Heart left ventricle (tissue), 16 donors: ENCODE results near the gene DYRK2. TPM values are rescaled to one million over a fixed set of nuclear protein-coding genes. Genes with fewer than 3 reads are reported as not detected.
"Not testable (repeated sequence)": the region's sequence is repeated elsewhere in the genome, so short reads cannot be mapped to it uniquely, and the experiment has no call there.

Source experiments
- ATAC-seq, 4 donors: fragments of 200-7000 bp; cut with Tn5 transposase; one replicate each; pipeline ENCODE4 v1.9.1; 2020 to 2022; ENCODE audit warnings: moderate library complexity in 4 of 4, mild to moderate bottlenecking in 3 of 4, moderate number of reproducible peaks in 1 of 4
- DNase-seq, 5 donors: peaks; one replicate each; pipeline ENCODE4 v3.0.0-alpha.2; 2020
- H3K27ac ChIP-seq, 12 donors: fragments of 200-600 bp; sonication (generic) in 4 of 12; one replicate each; pipeline versions ENCODE4 v1.5.0 to v1.8.0; 2016 to 2022; ENCODE audit warnings: mild to moderate bottlenecking in 2 of 12
- H3K27me3 ChIP-seq, 9 donors: fragments of 200-600 bp; sonication (generic) in 2 of 9; one replicate each; pipeline versions ENCODE4 v1.5.1 to v1.8.0; 2016 to 2022; ENCODE audit warnings: mild to moderate bottlenecking in 3 of 9
- H3K36me3 ChIP-seq, 9 donors: fragments of 200-600 bp; sonication (generic) in 2 of 9; one replicate each; pipeline versions ENCODE4 v1.5.0 to v1.8.0; 2018 to 2022; ENCODE audit warnings: mild to moderate bottlenecking in 2 of 9
- H3K4me1 ChIP-seq, 12 donors: fragments of 200-600 bp; sonication (generic) in 4 of 12; one replicate each; pipeline versions ENCODE4 v1.5.0 to v1.8.0; 2016 to 2022; ENCODE audit warnings: mild to moderate bottlenecking in 3 of 12
- H3K4me3 ChIP-seq, 12 donors: fragments of 200-600 bp; sonication (generic) in 4 of 12; one replicate each; pipeline versions ENCODE4 v1.5.0 to v1.8.0; 2017 to 2022; ENCODE audit warnings: mild to moderate bottlenecking in 9 of 12, moderate library complexity in 4 of 12
- H3K9me3 ChIP-seq, 12 donors: fragments of 200-600 bp; sonication (generic) in 4 of 12; one replicate each; pipeline versions ENCODE4 v1.5.0 to v1.8.0; 2016 to 2022; ENCODE audit warnings: mild to moderate bottlenecking in 1 of 12
- POLR2A ChIP-seq, 2 donors: fragments of 450-650 bp; IDR thresholded peaks; one replicate each; pipeline ENCODE4 v1.6.1; 2017; ENCODE audit warnings: antibody characterized with exemption in 2 of 2, mild to moderate bottlenecking in 2 of 2, moderate library complexity in 2 of 2
- WGBS, 4 donors: extraction: QIAGEN DNeasy Blood & Tissue Kit in 2 of 4; methylation state at CpG; one replicate each; pipeline versions ENCODE4 v1.1.5 to v1.1.7; 2013 to 2018; 5-methylcytosine and 5-hydroxymethylcytosine counted together
- intact Hi-C, 10 donors: fragments of 100-400 bp; cut with DNase I; formaldehyde crosslinking; loops; one replicate each; pipeline versions ENCODE4 v1.11.1 to v1.14.2; 2022
- polyA plus RNA-seq, 2 donors: library from polyadenylated mRNA; stranded (reverse); fragments of 200-250 nt; gene quantifications; one replicate each; pipeline ENCODE4 v1.2.3, GENCODE V29; 2013
- total RNA-seq, 9 donors: library from RNA; depleted of rRNA in 2 of 9; stranded (reverse); fragments of >200 nt in 2 of 9; fragmentation: NEBNext Ultra II Directional in 3 of 9; extraction: Animal tissue kit (Norgen Biotek cat#: 25700) in 3 of 9; gene quantifications; one replicate each; pipeline versions ENCODE4 v1.1.0 to v1.2.4, GENCODE V29; 2016 to 2023
- TF ChIP-seq, protein P1 (sequence below), 12 donors: fragments of 200-600 bp; sonication (generic) in 4 of 12; IDR thresholded peaks; one replicate each; pipeline versions ENCODE4 v1.5.0 to v1.8.0; 2018 to 2022; ENCODE audit warnings: antibody characterized with exemption in 12 of 12, mild to moderate bottlenecking in 5 of 12
- donor health status: ischemic (EF 13 %, LVEDD 7.1; RV severe dilation, severe dysfunction).
- donor health status: healthy with polysubstance abuse.
- donor health status: DM: no; HTN: yes; CAD: no.
- donor health status: DM: no; HTN: no; CAD: no.
- donor health status: ischemic (EF 25% LVEDD 6.9; RV normal size, moderate dysfunction).
- donor health status: ischemic (EF 25% LVEDD 5.7; RV mildly dilated, moderate dysfunction).
- donor health status: healthy.
- donor health status: DM: yes; HTN: yes; CAD: no.
- donor health status: ischemic (EF 35%, LVEDD 5.7; RV mildly dilated, moderate dysfunction).
- donor health status: nonischemic (EF 11% LVEDD 7.7; RV severe dilation, severe dysfunction).
- donor health status: DM: yes; HTN: yes; CAD: no.
- donor health status: PGD.
- donor health status: ischemic (EF 29% LVEDD 5.4; RV normal size, mild dysfunction).
- donor health status: nonischemic (EF 23%, LVEDD 6.1; RV moderate dilation, normal function).

Gene DYRK2
- total and polyA plus RNA-seq, 11 donors, result 7.8 to 62.9 (median 37.8) TPM

DNA sequence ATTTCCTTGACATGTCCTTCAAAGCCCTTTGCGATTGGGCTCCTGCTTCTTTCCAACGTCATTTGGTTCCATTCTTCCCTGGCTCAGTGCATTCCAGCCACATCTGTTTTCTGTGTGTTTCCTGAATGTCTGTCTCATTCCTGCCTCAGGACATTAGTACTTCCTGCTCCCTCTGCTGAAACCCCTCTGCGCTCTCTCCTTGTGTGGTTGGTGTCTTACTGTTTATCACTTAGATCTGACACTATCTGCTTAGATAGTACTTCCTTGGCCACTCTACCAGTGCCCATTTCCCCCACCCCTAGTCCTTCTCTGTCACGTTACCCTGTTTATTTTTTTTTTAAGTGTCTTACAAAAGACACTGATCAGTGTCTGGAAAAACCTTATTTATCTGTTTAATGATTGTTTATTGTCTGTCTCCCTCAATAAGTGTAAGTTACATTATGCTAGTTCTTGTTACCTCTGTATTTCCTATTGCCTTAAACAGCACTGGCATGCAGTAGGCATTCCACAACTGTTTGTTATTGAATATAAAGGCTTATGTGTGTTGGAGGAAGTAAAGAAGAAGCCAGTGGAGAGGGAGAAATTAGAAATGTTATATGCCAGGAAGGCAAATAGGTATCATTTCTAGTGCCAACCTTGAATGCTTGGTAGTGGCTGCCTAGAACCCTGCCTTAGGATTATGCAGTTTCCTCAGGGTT, 21.5 kb downstream of the DYRK2 start:
- Histone ChIP-seq H3K4me1 (peaks cover 5 to 64% (median 42%) of the 10 kb centered on the region in 12 donors), H3K27me3 (no peaks in the 10 kb centered on the region), H3K36me3 (peaks cover 0 to 6% (median 0%) of the 10 kb centered on the region in 9 donors), H3K27ac (no peak overlapping the region), H3K4me3 (no peak overlapping the region), H3K9me3 (peaks cover 0 to 10% (median 0%) of the 10 kb centered on the region in 12 donors)
- ATAC-seq (no peak), DNase-seq (no peak)
- intact Hi-C loops, result loop anchor here in 2 of 10 donors (10.0 kb wide), 3 partner anchors 55 to 315 kb away; no protein-coding TSS in a partner anchor
- 66 to 75% (median 70%) methylated on average over 4 of the region's 4 CpGs for WGBS, 4 donors
- TF ChIP-seq POLR2A (IDR thresholded peaks at IDR 0.05), result no peak
- TF ChIP-seq, protein P1, sequence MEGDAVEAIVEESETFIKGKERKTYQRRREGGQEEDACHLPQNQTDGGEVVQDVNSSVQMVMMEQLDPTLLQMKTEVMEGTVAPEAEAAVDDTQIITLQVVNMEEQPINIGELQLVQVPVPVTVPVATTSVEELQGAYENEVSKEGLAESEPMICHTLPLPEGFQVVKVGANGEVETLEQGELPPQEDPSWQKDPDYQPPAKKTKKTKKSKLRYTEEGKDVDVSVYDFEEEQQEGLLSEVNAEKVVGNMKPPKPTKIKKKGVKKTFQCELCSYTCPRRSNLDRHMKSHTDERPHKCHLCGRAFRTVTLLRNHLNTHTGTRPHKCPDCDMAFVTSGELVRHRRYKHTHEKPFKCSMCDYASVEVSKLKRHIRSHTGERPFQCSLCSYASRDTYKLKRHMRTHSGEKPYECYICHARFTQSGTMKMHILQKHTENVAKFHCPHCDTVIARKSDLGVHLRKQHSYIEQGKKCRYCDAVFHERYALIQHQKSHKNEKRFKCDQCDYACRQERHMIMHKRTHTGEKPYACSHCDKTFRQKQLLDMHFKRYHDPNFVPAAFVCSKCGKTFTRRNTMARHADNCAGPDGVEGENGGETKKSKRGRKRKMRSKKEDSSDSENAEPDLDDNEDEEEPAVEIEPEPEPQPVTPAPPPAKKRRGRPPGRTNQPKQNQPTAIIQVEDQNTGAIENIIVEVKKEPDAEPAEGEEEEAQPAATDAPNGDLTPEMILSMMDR (IDR thresholded peaks at IDR 0.05), result no peak

DNA sequence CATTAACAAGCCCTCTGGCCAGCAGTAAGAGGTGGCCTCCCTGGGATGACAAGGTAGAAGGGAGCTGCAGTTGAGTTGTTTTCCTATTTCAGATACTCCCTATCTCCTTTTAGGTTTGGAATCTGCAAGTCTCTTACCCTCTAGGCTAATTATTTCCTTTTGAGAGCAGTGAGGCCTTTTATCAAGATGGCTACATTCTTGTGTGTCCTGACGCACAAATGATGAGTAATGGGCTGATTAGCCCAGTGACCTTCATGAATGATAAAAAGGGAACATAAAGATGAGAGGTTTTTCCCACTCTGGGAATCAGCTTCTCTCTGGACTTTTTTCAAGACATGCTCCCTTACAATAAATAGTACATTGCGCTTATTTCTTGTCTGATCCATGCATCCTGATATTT, 22.9 kb downstream of the DYRK2 start:
- H3K27me3 ChIP-seq, result no peaks in the 10 kb centered on the region
- intact Hi-C loops, result loop anchor here in 1 of 10 donors (10.0 kb wide), 1 partner anchor 53 kb away; no protein-coding TSS in a partner anchor
- peaks cover 0 to 6% (median 0%) of the 10 kb centered on the region in 9 donors for H3K36me3 ChIP-seq
- peak overlapping the region in 6 of 12 donors; percentile 7 to 59 (median 36) for H3K27ac ChIP-seq
- 70 to 78% (median 73%) methylated on average over 2 of the region's 2 CpGs for WGBS, 4 donors
- peaks cover 5 to 50% (median 29%) of the 10 kb centered on the region in 12 donors for H3K4me1 ChIP-seq
- TF ChIP-seq, protein P1 (IDR thresholded peaks at IDR 0.05), result no peak
- no peak for TF ChIP-seq POLR2A (IDR thresholded peaks at IDR 0.05)
- ATAC-seq, result peak in 1 of 4 donors; percentile 51
- H3K9me3 ChIP-seq, result peaks cover 0 to 10% (median 0%) of the 10 kb centered on the region in 12 donors
- H3K4me3 ChIP-seq, result no peak overlapping the region
- no peak for DNase-seq

DNA sequence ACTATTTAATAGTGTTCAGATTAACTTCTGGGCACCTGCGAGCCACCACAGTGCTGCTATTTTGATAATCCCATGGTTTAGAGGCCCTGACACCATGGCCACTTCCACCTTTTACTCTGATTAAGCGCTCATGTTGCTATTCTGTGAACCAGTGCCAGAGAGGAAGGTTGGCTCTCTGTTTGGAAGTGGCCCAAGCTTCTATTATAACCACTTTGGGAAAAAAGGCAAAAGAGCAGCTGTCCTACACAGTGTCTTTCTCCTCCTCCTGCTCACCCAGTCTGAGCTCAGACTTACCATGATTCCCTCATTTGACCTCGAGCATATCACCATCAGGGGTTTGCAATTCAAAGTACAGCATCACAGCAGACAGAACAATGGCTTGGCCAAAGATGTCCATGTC, 23.3 kb downstream of the DYRK2 start:
- Histone ChIP-seq H3K4me1 (peaks cover 5 to 46% (median 24%) of the 10 kb centered on the region in 12 donors), H3K27ac (peak overlapping the region in 6 of 12 donors; percentile 7 to 59 (median 36)), H3K4me3 (no peak overlapping the region), H3K27me3 (no peaks in the 10 kb centered on the region), H3K36me3 (peaks cover 0 to 6% (median 0%) of the 10 kb centered on the region in 9 donors), H3K9me3 (peaks cover 0 to 10% (median 0%) of the 10 kb centered on the region in 12 donors)
- WGBS, 4 donors, result 49 to 65% (median 60%) methylated on average over 3 of the region's 3 CpGs
- intact Hi-C loops, result loop anchor here in 1 of 10 donors (10.0 kb wide), 1 partner anchor 53 kb away; no protein-coding TSS in a partner anchor
- TF ChIP-seq POLR2A (IDR thresholded peaks at IDR 0.05), result no peak
- TF ChIP-seq, protein P1 (IDR thresholded peaks at IDR 0.05), result no peak
- peak in 3 of 4 donors; percentile 16 to 29 (median 29) for ATAC-seq
- DNase-seq, result no peak

DNA sequence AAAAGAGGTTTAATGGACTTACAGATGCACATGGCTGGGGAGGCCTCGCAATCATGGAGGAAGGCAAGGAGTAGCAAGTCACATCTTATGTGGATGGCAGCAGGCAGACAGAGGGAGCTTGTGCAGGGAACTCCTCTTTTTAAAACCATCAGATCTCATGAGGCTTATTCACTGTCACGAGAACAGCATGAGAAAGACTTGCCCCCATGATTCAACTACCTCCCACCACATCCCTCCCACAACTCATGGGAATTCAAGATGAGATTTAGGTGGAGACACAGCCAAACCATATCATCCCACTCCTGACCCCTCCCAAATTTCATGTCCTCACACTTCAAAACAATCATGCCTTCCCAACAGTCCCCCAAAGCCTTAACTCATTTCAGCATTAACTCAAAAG, 24.0 kb downstream of the DYRK2 start:
- intact Hi-C loops, result loop anchor here in 1 of 10 donors (10.0 kb wide), 1 partner anchor 52 kb away; no protein-coding TSS in a partner anchor
- Histone ChIP-seq H3K9me3 (peaks cover 0 to 10% (median 0%) of the 10 kb centered on the region in 12 donors), H3K27ac (peak overlapping the region in 1 of 12 donors; percentile 59), H3K4me1 (peaks cover 1 to 40% (median 18%) of the 10 kb centered on the region in 12 donors)
- not testable (repeated sequence) for DNase-seq, H3K4me3 ChIP-seq, H3K36me3 ChIP-seq, ATAC-seq, H3K27me3 ChIP-seq
- 86 to 97% (median 89%) methylated on average over 2 of the region's 2 CpGs for WGBS, 4 donors

DNA sequence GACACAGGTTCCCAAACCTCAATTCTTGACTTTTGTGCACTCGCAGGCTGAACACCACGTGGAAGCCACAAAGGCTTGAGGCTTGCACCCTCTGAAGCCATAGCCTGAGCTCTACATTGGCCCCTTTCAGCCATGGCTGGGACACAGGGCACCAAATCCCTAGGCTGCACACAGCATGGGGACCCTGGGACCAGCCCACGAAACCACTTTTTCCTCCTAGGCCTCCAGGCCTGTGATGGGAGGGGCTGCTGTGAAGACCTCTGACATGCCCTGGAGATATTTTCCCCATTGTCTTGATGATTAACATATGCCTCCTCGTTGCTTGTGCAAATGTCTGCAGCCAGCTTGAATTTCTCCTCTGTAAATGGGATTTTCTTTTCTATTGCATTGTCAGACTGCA, 25.0 kb downstream of the DYRK2 start:
- not testable (repeated sequence) for ATAC-seq, H3K27ac ChIP-seq
- WGBS, 4 donors, result 92 to 99% (median 96%) methylated on average over 4 of the region's 4 CpGs

More for the DNA sequence above, 25.0 kb downstream of the DYRK2 start:
- not testable (repeated sequence) for H3K27me3 ChIP-seq, H3K36me3 ChIP-seq, H3K4me3 ChIP-seq, DNase-seq
- intact Hi-C loops, result loop anchor here in 1 of 10 donors (10.0 kb wide), 1 partner anchor 51 kb away; no protein-coding TSS in a partner anchor
- H3K4me1 ChIP-seq, result peaks cover 0 to 32% (median 16%) of the 10 kb centered on the region in 12 donors
- H3K9me3 ChIP-seq, result peaks cover 0 to 10% (median 0%) of the 10 kb centered on the region in 12 donors
